ENCODE data around the gene RASSF5. TPM values are rescaled to one million over a fixed set of nuclear protein-coding genes. Genes with fewer than 3 reads are reported as not detected.

RASSF5 gene
- total and polyA plus RNA-seq, 10 of the 15 experiments (the other 5 are each of a cell fraction or from before 2014, with no cell fraction given) = 14.0 to 89.6 (median 68.9) TPM

DNA sequence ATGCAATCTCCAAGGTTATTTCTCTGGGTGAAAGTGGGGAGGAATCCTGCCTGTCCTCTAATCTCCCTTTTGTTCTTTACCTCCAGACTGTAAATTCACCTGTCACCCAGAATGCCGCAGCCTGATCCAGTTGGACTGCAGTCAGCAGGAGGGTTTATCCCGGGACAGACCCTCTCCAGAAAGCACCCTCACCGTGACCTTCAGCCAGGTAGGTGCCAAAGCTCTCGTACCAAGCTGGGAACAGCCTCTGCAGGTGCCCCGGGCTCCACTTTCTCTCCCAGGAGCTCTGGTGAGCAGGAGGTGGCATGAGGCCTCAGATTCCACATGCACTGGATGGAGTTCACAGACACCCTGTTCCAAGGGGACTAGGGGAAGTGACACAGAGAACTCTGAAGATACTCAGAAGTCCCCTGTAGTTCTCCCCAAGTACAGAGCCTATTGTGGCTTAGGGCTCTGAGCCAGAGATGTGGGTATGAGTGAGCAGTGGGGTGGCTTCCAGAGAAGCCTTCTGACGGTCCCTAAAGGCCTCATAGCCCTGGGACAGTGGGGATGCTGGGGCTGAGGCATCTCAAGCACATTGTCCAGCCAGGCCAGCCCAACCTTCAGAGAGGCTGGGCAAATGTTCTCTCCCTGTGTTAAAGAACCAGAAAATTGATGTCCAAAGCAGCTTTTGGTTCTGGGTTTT lies 30.9 kb downstream of the RASSF5 start:
- Histone ChIP-seq H3K9ac (ENCODE audit: control insufficient read depth, insufficient read depth, low read length) (no peak overlapping the region), H4K20me1 (ENCODE audit: control insufficient read depth, insufficient read depth) (no peaks in the 10 kb centered on the region), H3K79me2 (ENCODE audit: control insufficient read depth, insufficient read depth, low read length) (no peaks in the 10 kb centered on the region), H3K4me1 (ENCODE audit: control insufficient read depth, insufficient read depth, low read length) (no peaks in the 10 kb centered on the region), H2AFZ (ENCODE audit: control insufficient read depth, low read depth, low read length) (no peak overlapping the region), H3K27ac (ENCODE audit: control insufficient read depth, insufficient read depth) (no peak overlapping the region), H3K4me2 (ENCODE audit: control insufficient read depth, insufficient read depth) (no peak overlapping the region), H3K4me3 (no peak overlapping the region), H3K27me3 (replicated peaks in 1 of 2; ENCODE audit: control insufficient read depth in 2 of 2, insufficient read depth in 2 of 2, low read length in 1 of 2) (no peaks in the 10 kb centered on the region), H3K36me3 (ENCODE audit: control insufficient read depth in 2 of 2, insufficient read depth in 2 of 2, low read length in 1 of 2) (no peaks in the 10 kb centered on the region), H3K9me3 (replicated peaks; ENCODE audit: control insufficient read depth, insufficient read depth, low read length) (no peaks in the 10 kb centered on the region)
- CTCF ChIA-PET = no interaction called here
- 47% methylated on average over 6 of the region's 6 CpGs for WGBS (ENCODE audit: insufficient coverage, insufficient replicate concordance, low lambda C conversion rate, missing lambda C conversion rate)
- BruUV-seq (replicated peaks) = no TSS peak
- ATAC-seq (no peak), FAIRE-seq (no peak), DNase-seq (ENCODE audit: low read depth, low spot score) (no peak)
- RAD21 ChIA-PET (ENCODE audit: unreplicated experiment) = no interaction called here
- SMC1A ChIA-PET (ENCODE audit: uncharacterized antibody, unreplicated experiment) = interaction anchor here (1.3 to 10.8 kb wide), 2 partner anchors 42 to 72 kb away, joined by 3 to 311 read pairs; no protein-coding TSS in a partner anchor
- POLR2A ChIA-PET = no interaction called here
- no peak for TF ChIP-seq MTA3 (IDR thresholded peaks at IDR 0.05; ENCODE audit: borderline replicate concordance, low read length)
- TF ChIP-seq IRF5 (IDR thresholded peaks at IDR 0.05; ENCODE audit: borderline replicate concordance) = no peak
- no peak for TF ChIP-seq POU2F2 (IDR thresholded peaks at IDR 0.05; ENCODE audit: borderline replicate concordance, low read depth, low read length)
- no peak for TF ChIP-seq NBN (IDR thresholded peaks at IDR 0.05)
- no peak for TF ChIP-seq BRCA1 (IDR thresholded peaks at IDR 0.05; ENCODE audit: low read depth, low read length)
- TF ChIP-seq, protein P1, sequence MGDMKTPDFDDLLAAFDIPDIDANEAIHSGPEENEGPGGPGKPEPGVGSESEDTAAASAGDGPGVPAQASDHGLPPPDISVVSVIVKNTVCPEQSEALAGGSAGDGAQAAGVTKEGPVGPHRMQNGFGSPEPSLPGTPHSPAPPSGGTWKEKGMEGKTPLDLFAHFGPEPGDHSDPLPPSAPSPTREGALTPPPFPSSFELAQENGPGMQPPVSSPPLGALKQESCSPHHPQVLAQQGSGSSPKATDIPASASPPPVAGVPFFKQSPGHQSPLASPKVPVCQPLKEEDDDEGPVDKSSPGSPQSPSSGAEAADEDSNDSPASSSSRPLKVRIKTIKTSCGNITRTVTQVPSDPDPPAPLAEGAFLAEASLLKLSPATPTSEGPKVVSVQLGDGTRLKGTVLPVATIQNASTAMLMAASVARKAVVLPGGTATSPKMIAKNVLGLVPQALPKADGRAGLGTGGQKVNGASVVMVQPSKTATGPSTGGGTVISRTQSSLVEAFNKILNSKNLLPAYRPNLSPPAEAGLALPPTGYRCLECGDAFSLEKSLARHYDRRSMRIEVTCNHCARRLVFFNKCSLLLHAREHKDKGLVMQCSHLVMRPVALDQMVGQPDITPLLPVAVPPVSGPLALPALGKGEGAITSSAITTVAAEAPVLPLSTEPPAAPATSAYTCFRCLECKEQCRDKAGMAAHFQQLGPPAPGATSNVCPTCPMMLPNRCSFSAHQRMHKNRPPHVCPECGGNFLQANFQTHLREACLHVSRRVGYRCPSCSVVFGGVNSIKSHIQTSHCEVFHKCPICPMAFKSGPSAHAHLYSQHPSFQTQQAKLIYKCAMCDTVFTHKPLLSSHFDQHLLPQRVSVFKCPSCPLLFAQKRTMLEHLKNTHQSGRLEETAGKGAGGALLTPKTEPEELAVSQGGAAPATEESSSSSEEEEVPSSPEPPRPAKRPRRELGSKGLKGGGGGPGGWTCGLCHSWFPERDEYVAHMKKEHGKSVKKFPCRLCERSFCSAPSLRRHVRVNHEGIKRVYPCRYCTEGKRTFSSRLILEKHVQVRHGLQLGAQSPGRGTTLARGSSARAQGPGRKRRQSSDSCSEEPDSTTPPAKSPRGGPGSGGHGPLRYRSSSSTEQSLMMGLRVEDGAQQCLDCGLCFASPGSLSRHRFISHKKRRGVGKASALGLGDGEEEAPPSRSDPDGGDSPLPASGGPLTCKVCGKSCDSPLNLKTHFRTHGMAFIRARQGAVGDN (IDR thresholded peaks at IDR 0.05) = no peak
- no peak for TF ChIP-seq MTA2 (IDR thresholded peaks at IDR 0.05; ENCODE audit: low read depth)
- TF ChIP-seq, protein P2, sequence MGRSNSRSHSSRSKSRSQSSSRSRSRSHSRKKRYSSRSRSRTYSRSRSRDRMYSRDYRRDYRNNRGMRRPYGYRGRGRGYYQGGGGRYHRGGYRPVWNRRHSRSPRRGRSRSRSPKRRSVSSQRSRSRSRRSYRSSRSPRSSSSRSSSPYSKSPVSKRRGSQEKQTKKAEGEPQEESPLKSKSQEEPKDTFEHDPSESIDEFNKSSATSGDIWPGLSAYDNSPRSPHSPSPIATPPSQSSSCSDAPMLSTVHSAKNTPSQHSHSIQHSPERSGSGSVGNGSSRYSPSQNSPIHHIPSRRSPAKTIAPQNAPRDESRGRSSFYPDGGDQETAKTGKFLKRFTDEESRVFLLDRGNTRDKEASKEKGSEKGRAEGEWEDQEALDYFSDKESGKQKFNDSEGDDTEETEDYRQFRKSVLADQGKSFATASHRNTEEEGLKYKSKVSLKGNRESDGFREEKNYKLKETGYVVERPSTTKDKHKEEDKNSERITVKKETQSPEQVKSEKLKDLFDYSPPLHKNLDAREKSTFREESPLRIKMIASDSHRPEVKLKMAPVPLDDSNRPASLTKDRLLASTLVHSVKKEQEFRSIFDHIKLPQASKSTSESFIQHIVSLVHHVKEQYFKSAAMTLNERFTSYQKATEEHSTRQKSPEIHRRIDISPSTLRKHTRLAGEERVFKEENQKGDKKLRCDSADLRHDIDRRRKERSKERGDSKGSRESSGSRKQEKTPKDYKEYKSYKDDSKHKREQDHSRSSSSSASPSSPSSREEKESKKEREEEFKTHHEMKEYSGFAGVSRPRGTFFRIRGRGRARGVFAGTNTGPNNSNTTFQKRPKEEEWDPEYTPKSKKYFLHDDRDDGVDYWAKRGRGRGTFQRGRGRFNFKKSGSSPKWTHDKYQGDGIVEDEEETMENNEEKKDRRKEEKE (IDR thresholded peaks at IDR 0.05) = no peak
- TF ChIP-seq RBBP5 (conservative IDR thresholded peaks at IDR 0.05) = no peak
- no peak for TF ChIP-seq ZNF384 (IDR thresholded peaks at IDR 0.05; ENCODE audit: borderline replicate concordance, low read depth, low read length)
- TF ChIP-seq FOXK2 (IDR thresholded peaks at IDR 0.05) = no peak
- no peak for TF ChIP-seq EGR1 (IDR thresholded peaks at IDR 0.05; ENCODE audit: borderline replicate concordance in 1 of 2, low read depth in 2 of 2, low read length in 2 of 2)
- no peak for TF ChIP-seq ESRRA (IDR thresholded peaks at IDR 0.05; ENCODE audit: low read length)
- intact Hi-C loops (cut with micrococcal nuclease; ENCODE audit: unreplicated experiment) (no loop called here), in situ Hi-C loops (cut with MboI) (no loop called here)
